Suppressor macrophage treated with lipopolysaccharide for 4 hours (primary cell): ENCODE data around the gene EPHB2.

Source experiments
- DNase-seq: peaks from one replicate; pipeline ENCODE4 v3.0.0-alpha.2; 2020

Gene EPHB2

DNA sequence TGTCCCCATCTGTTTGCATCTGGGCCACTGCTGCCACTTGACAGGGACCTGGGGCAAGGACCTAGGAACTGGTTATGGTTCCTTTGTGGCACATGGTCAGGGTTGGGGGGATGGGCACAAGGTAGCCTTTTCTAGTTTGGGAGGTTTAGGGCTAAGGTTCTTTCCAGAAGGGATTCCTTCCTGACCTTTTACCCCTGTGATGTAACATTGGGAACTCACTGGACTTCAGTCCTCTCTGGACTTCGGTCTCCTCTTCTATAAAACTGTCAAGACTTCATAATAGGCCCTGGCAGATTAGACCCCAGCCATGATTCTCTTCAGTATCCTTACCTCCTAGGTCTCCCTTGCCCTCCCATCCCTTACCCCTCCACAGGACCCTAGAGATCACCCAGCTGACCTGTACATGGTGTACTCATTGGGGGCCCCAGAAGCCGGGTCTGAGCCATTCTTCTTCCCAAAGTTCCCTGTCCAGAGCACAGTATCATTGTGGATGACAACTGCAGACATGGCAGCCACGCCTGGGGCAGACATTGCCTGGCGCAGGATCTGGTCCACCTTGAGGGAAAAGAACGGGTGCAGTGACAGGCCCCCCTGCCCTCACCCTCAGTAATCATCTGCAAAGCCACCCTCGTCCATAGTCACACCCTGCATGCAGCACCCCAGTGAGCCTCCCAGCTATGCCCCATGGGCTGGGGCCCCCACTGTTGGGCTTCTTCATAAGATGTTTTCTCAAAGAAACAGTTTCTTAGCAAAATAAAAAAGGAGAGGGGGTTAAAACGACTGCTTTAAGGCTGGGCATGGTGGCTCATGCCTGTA is 249.1 kb downstream of the EPHB2 start:
- no peak for DNase-seq

DNA sequence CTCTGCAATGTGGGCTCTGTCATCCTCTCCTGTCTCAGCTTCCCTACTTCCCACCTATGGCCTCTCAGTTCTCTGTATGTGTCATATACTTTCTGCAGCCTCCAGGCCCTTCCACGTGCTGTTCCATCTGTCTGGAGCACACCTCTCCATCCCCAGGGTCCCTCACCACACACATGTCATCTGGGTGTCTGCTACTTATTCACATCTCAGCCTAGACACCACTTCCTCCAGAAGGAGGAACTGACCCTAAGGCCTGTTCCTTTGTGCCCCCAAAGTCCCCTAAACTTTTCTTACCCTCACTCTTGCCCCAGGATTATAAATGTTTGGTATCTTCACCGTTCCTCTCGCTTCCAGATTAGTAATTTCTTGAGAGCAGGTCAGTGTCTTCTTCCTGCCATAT is 251.9 kb downstream of the EPHB2 start:
- DNase-seq, result no peak

DNA sequence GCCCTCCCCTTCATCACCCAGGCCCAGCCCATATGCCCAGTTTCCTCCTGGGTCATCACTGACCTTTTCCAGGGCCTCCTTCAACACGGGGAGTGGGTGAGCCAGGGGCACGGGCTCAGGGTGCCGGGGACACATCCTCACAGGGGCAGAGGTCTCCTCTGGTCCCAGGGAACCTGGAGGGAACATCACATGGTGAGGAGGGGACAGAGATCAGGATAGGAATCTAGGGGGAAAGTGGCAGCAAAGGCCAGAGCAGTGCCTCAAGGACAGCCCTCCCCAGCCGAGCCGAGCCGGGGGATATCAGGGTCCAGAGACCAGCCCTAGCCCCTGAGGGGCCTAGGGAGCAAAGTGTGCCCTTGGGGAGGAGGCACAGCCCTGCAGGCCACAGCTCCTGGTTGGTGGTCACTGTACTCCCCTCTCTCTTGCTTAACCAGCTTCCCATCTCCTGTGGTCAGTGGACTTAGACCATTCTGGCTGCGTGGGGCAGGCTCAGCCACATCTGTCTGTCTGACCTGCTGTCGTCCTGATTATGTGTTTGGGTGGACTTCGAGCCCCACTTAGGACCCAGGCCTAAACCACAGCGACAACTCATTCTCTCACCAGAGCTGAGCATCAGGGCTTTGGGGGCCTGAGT is 252.5 kb downstream of the EPHB2 start:
- no peak for DNase-seq

DNA sequence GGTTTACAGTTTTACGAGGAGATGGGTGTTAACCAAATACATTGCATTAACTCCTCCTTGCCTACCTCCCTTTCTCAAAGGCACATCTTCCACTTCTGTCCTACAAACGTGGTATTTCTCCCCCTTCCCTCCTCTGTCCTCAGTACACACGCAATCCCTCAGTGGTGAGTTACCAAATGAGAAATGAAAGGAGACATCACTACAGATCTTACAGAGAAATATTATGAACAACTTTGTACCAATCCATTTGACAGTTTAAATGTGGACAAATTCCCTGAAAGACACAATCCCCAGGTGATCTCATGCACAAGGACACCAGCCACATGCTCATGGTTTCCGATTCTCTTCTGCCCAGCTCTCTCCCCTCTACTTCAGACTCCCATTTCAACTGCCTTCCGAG is 255.7 kb downstream of the EPHB2 start:
- no peak for DNase-seq

DNA sequence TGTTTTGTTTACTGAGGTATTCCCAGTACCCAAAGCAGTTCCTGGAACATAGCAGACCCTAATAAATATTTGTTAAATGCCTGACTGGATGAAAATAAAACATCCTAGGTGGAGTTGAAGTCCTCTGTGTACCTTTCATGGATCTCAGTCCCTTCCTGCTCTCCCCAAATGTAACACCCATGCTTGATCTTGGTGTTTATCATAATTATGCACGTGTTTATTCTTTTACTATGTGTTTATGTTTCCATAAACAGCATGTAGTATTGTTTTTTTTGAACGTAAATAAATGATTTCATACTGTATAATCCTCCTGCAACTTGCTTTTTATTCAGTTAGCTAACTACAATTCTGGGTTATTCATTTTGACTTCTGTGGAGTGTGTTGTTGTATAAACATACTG is 257.2 kb downstream of the EPHB2 start:
- DNase-seq, result no peak

DNA sequence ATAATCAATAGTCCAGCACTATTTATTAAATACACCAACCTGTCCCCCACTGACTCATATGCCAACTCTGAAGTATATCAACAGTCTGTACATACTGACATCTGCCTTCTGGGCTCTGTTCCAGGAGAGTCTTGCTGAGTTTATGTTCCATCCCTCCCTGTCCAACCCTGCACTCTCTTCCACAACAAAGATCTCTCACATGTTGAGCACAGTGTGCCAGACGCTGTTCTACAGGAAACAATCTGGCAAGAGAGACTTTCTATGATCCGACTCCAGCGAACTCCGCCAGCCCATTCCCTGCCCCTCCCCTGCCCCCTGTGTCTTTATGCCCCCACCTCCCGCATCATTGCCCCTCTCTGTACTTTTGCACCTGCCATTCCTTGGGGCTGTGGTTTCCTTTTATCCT is 258.7 kb downstream of the EPHB2 start:
- DNase-seq, result no peak

DNA sequence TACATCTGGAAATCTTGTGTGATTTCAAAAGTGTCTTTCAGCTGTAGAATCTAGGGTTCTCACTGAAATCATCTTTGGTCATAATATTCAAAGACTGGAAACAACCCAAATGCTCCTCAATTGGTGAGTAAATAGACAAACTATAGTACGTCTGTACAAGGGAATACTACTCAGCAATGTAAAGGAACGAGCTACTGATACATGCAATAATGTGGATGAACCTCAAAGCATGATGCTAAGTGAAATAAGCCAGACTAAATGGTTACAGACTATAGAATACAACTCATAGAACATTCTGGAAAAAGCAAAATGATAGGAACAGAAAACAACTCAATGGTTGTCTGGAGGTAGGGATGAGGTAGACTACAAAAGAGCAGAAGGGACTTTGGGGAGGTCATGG is 259.5 kb downstream of the EPHB2 start:
- DNase-seq, result no peak
